ENCODE measurements around the gene CDCA5.

- TF ChIP-seq CTCF (conservative IDR thresholded peaks at IDR 0.05 in 1 of 2, IDR thresholded peaks at IDR 0.05 in 1 of 2; ENCODE audit: low read depth in 1 of 2, low read length in 2 of 2) (no peak), EZH2 (IDR thresholded peaks at IDR 0.05; ENCODE audit: low read length, missing control alignments) (no peak)
Measured at GRCh38 chr11:65045061-65045460, 38.8 kb downstream of the CDCA5 start.

All from fibroblast of lung (primary cell).